RWPE1 (cell line): ENCODE measurements around the gene CRYBG2.

Experiments used
- CTCF ChIA-PET: fragments of 350-600 bp; sonication (Branson Sonifier 250); formaldehyde crosslinking; extraction: SDS; loops from one replicate; lab custom pipeline; 2021; lab: Yijun Ruan, JAX
- POLR2A ChIA-PET: fragments of 400-600 bp; formaldehyde crosslinking; extraction: SDS; loops from one replicate; lab custom pipeline; 2020; ENCODE audit warnings: antibody characterized with exemption; ENCODE audit not compliant: low non-redundant PET; lab: Yijun Ruan, JAX
- DNase-seq: peaks from one replicate; pipeline ENCODE4 v3.0.0; 2012; ENCODE audit warnings: low spot score
- H3K27ac ChIP-seq: fragments of 450-650 bp; 2 replicates; pipeline ENCODE4 v1.5.1; 2017
- TF ChIP-seq, protein P1 (sequence below): fragments of 450-650 bp; conservative IDR thresholded peaks from 2 replicates; pipeline ENCODE4 v1.5.1; 2017; ENCODE audit warnings: low read depth, mild to moderate bottlenecking

Gene CRYBG2

DNA sequence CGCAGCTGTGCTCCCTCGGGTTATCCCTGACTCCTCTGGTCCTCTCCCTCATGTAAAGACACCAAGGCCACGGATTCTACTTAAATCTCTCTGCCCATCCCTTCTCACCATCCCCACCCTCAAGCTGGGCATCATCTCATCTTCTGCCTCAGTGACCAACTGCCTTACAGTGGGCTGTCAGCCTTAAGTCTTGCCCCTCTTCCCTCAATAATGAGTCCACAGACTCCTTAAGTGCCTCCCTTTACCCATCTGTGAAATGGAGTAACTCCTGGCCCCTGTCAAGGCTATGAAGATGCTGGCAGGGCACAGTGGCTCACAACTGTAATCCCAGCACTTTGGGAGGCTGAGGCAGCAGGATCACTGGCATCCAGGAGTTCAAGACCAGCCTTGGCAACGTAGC lies 62.0 kb downstream of the CRYBG2 start:
- no peak for DNase-seq
- TF ChIP-seq, protein P1, sequence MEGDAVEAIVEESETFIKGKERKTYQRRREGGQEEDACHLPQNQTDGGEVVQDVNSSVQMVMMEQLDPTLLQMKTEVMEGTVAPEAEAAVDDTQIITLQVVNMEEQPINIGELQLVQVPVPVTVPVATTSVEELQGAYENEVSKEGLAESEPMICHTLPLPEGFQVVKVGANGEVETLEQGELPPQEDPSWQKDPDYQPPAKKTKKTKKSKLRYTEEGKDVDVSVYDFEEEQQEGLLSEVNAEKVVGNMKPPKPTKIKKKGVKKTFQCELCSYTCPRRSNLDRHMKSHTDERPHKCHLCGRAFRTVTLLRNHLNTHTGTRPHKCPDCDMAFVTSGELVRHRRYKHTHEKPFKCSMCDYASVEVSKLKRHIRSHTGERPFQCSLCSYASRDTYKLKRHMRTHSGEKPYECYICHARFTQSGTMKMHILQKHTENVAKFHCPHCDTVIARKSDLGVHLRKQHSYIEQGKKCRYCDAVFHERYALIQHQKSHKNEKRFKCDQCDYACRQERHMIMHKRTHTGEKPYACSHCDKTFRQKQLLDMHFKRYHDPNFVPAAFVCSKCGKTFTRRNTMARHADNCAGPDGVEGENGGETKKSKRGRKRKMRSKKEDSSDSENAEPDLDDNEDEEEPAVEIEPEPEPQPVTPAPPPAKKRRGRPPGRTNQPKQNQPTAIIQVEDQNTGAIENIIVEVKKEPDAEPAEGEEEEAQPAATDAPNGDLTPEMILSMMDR, result no peak
- ChIA-PET POLR2A (no interaction called here), CTCF (no interaction called here)
- peak overlapping the region; percentile 56; the same call in 1 of the 2 replicates for H3K27ac ChIP-seq

DNA sequence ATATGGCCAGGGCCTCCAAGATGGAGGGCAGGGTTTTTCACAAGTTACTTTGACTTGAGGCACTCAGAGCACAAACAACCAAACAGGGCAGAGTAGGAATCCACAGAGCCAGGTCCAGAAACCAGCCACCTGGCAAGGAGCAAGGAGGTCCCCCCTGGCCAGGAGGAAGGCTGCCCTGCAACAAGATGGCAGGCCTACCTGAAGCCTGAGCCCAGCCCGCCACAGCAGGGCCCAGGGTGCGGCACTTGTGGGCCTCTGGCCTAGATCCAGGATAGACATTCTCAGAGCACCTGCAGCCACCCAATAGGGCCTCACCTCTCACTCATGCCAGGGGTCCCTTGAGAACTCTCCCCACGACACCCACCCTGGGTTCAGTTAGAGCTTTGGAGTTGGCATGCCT lies 62.5 kb downstream of the CRYBG2 start:
- peak overlapping the region; percentile 56; the same call in 1 of the 2 replicates for H3K27ac ChIP-seq
- DNase-seq, result no peak
- POLR2A ChIA-PET, result no interaction called here
- TF ChIP-seq, protein P1, result no peak
- CTCF ChIA-PET, result no interaction called here

DNA sequence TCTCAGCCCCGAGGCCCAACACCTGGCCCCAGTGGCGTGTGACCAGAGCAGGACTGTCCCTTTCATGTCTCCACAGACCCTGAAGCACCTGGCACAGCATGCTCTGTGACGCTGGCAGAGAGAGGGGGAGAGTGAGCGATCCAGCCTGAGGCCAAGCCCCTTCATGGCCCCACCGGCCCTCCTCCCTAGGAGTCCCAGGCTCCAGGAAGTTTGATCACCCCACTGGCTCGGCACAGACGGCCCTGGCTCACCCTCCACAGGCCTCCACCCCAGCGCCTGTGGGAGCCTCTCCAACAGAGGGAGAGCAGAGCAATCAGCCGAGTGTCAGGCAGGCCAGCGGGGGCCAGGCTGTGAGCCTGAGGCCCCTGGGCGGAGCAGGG lies 63.1 kb downstream of the CRYBG2 start:
- TF ChIP-seq, protein P1, result no peak
- ChIA-PET POLR2A (no interaction called here), CTCF (no interaction called here)
- no peak for DNase-seq
- H3K27ac ChIP-seq, result peak overlapping the region; percentile 56

DNA sequence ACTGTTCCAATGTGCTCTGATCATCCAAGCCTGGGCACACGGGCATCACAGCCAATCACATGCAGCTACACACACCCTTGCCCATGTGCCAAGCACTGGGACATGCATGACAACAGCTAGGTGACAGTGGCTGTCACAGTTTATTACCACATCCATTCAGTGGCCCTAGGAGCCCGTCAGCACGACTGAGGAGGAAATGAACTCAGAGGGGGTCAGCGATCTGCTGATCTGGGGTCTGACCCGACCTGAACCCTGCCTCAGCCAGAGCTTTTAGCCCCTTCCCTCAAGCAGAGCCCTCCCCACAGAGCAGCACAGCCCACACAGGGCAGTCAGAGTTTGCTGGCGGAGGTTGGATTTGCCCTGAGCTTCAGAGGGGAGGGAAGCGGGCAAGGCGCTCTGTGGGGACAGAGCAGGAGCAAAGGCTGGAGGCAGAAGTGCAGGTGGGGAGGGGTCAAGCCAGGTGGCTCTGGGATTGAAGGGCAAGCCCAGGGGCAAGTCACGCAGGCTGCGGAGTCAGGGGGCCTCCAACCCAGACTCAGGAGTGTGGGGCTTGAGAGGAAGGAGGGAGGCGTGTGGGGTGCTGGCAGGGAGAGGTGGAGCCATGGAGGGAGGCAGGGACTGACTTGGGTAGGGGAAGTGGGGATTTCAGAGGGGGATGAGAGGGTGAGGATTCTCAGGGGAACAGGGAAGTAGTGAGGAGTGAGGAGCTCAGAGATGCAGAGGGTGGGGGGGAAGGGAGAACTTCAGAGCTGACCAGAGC lies 63.6 kb downstream of the CRYBG2 start:
- H3K27ac ChIP-seq, result peak overlapping the region; percentile 56
- DNase-seq, result no peak
- ChIA-PET CTCF (interaction anchor here (0.8 kb wide), 1 partner anchor 101 kb away, joined by 3 read pairs; no protein-coding TSS in a partner anchor), POLR2A (no interaction called here)
- TF ChIP-seq, protein P1, result no peak

DNA sequence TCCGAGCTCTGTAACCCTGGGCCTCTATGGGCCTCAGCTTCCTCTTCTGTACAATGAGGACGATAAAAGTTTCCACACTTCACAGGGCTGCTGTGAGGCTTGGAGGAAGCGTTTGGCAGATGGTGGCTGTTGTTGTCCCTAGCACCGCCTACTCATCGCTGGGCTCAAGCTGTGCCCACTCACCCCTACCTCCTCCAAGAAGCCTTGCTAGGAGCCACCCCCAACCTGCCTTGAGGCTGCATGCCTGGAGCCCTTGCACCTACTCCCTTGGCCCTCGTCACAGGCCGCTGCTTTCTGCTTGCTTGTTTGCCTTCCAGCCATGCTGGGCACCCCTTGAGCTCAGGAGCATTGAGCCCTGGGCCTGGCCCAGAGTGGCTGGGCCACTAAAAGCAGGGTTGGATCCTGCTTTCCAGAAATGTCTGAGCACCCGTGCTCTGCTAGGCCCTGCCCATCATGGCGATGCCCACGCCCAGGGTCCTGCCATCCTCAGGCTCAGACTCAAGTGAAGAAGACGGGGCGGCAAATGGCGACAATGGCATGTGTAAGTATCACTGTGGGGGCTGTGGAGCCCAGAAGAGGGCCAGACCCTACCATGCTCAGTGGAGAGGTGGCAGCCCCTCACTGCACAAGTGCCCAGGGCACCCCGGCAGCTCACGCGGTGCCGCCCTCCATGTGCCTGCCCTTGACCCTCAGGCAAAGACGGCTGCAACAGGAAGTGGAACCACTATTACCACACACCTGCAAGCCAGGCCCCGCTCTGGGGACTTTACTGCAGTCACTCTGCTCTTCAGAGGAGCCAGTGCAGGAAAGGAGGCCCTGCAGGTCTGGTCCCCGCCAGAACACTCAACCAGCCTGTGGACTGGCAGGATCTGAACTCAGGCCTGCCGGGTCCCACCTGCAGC lies 64.5 kb downstream of the CRYBG2 start:
- ChIA-PET POLR2A (no interaction called here), CTCF (interaction anchor here (0.8 to 1.4 kb wide), 4 partner anchors 11 to 102 kb away, joined by 3 to 5 read pairs (median 4); no protein-coding TSS in a partner anchor)
- TF ChIP-seq, protein P1, result no peak
- DNase-seq, result no peak
- H3K27ac ChIP-seq, result peak overlapping the region; percentile 56

DNA sequence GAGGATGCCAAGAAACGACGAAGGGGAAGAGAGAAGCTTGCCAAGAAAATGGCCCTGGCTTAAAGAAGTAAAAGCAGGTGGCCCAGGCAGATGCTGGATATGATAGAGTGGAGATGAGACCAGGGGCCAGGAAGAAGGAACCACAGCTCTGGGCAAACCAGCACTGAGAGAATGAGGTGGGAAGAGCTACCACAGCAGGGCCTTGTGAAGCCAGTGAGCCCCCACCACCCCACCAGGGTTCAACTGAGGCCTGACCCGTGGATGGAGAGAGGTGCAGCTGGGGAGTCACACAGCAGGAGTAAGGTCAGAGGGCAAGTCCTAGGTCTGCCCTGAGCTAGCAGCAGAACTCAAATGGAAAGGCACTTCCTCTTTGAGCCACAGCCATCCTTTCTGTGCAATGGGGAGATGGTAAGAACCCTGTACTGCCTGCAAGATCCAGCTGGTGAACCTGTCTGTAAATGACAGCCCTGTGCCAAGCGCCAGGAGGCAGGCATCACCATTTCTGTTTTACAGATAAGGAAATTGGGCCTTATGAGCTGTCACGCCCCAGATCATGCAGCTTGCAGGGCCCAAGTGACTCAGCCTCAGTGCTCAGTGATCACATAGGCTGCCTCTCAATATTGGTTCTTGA lies 65.5 kb downstream of the CRYBG2 start:
- CTCF ChIA-PET, result interaction anchor here (1.0 to 1.4 kb wide), 3 partner anchors 10 to 103 kb away, joined by 3 to 5 read pairs (median 4); no protein-coding TSS in a partner anchor
- peak overlapping the region; percentile 56 for H3K27ac ChIP-seq
- POLR2A ChIA-PET, result no interaction called here
- DNase-seq, result no peak
- TF ChIP-seq, protein P1, result no peak
